ENCODE results near the gene BASP1. TPM values are rescaled to one million over a fixed set of nuclear protein-coding genes. Genes with fewer than 3 reads are reported as not detected.
"Not testable (repeated sequence)": the region's sequence is repeated elsewhere in the genome, so short reads cannot be mapped to it uniquely, and the experiment has no call there.

The BASP1 gene
- polyA plus RNA-seq, 3 donors: 81.8 to 94.4 (median 91.3) TPM

GRCh38 chr5:17249029-17249634 is 31.7 kb downstream of the BASP1 start:
- DNase-seq (ENCODE audit: low read depth in 3 of 3, low spot score in 2 of 3): no peak

GRCh38 chr5:17249841-17250240 is 32.4 kb downstream of the BASP1 start:
- DNase-seq (ENCODE audit: low read depth in 3 of 3, low spot score in 2 of 3): not testable (repeated sequence)

- no peak for DNase-seq (ENCODE audit: low read depth in 3 of 3, low spot score in 2 of 3)
These were observed 35.1 kb downstream of the BASP1 start for GRCh38 chr5:17252543-17252942.

- DNase-seq (ENCODE audit: low read depth in 3 of 3, low spot score in 2 of 3): no peak
These were observed 38.1 kb downstream of the BASP1 start for GRCh38 chr5:17255471-17256021.

- no peak for DNase-seq (ENCODE audit: low read depth in 3 of 3, low spot score in 2 of 3)
These were observed 38.7 kb downstream of the BASP1 start for GRCh38 chr5:17256171-17256570.

- no peak for DNase-seq (ENCODE audit: low read depth in 3 of 3, low spot score in 2 of 3)
These were observed 39.4 kb downstream of the BASP1 start for GRCh38 chr5:17256839-17257238.

- DNase-seq (ENCODE audit: low read depth in 3 of 3, low spot score in 2 of 3): no peak
These were observed 40.4 kb downstream of the BASP1 start for GRCh38 chr5:17257705-17258273.

- no peak for DNase-seq (ENCODE audit: low read depth in 3 of 3, low spot score in 2 of 3)
These were observed 41.0 kb downstream of the BASP1 start for GRCh38 chr5:17258431-17258830.

- not testable (repeated sequence) for DNase-seq (ENCODE audit: low read depth in 3 of 3, low spot score in 2 of 3)
These were observed 41.6 kb downstream of the BASP1 start for GRCh38 chr5:17259012-17259411.

GRCh38 chr5:17259630-17260257 is 42.3 kb downstream of the BASP1 start:
- DNase-seq (ENCODE audit: low read depth in 3 of 3, low spot score in 2 of 3): no peak

GRCh38 chr5:17260549-17260948 is 43.1 kb downstream of the BASP1 start:
- no peak for DNase-seq (ENCODE audit: low read depth in 3 of 3, low spot score in 2 of 3)

- DNase-seq (ENCODE audit: low read depth in 3 of 3, low spot score in 2 of 3): no peak
These were observed 43.6 kb downstream of the BASP1 start for GRCh38 chr5:17261075-17261474.

- no peak for DNase-seq (ENCODE audit: low read depth in 3 of 3, low spot score in 2 of 3)
These were observed 47.6 kb downstream of the BASP1 start for GRCh38 chr5:17265041-17265440.

GRCh38 chr5:17267106-17267505 is 49.7 kb downstream of the BASP1 start:
- DNase-seq (ENCODE audit: low read depth in 3 of 3, low spot score in 2 of 3): no peak

GRCh38 chr5:17269201-17269600 is 51.8 kb downstream of the BASP1 start:
- DNase-seq (ENCODE audit: low read depth in 3 of 3, low spot score in 2 of 3): no peak

GRCh38 chr5:17272111-17272510 is 54.7 kb downstream of the BASP1 start:
- no peak for DNase-seq (ENCODE audit: low read depth in 3 of 3, low spot score in 2 of 3)

- DNase-seq (ENCODE audit: low read depth in 3 of 3, low spot score in 2 of 3): no peak
These were observed 58.1 kb downstream of the BASP1 start for GRCh38 chr5:17275289-17276158.

- DNase-seq (ENCODE audit: low read depth in 3 of 3, low spot score in 2 of 3): no peak
These were observed 59.0 kb downstream of the BASP1 start for GRCh38 chr5:17276445-17276844.

- no peak for DNase-seq (ENCODE audit: low read depth in 3 of 3, low spot score in 2 of 3)
These were observed 60.5 kb downstream of the BASP1 start for GRCh38 chr5:17277907-17278306.

- no peak for DNase-seq (ENCODE audit: low read depth in 3 of 3, low spot score in 2 of 3)
These were observed 61.5 kb downstream of the BASP1 start for GRCh38 chr5:17278931-17279330.

- no peak for DNase-seq (ENCODE audit: low read depth in 3 of 3, low spot score in 2 of 3)
These were observed 62.1 kb downstream of the BASP1 start for GRCh38 chr5:17279487-17279886.

All from right renal cortex interstitium (tissue), 3 donors.